ENCODE data around the gene ZG16.
A peak's percentile ranks its signal among the peaks of the same experiment; 100 is the strongest.
"Not testable (repeated sequence)": the region's sequence is repeated elsewhere in the genome, so short reads cannot be mapped to it uniquely, and the experiment has no call there.

ZG16 gene, protein sequence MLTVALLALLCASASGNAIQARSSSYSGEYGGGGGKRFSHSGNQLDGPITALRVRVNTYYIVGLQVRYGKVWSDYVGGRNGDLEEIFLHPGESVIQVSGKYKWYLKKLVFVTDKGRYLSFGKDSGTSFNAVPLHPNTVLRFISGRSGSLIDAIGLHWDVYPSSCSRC

DNA sequence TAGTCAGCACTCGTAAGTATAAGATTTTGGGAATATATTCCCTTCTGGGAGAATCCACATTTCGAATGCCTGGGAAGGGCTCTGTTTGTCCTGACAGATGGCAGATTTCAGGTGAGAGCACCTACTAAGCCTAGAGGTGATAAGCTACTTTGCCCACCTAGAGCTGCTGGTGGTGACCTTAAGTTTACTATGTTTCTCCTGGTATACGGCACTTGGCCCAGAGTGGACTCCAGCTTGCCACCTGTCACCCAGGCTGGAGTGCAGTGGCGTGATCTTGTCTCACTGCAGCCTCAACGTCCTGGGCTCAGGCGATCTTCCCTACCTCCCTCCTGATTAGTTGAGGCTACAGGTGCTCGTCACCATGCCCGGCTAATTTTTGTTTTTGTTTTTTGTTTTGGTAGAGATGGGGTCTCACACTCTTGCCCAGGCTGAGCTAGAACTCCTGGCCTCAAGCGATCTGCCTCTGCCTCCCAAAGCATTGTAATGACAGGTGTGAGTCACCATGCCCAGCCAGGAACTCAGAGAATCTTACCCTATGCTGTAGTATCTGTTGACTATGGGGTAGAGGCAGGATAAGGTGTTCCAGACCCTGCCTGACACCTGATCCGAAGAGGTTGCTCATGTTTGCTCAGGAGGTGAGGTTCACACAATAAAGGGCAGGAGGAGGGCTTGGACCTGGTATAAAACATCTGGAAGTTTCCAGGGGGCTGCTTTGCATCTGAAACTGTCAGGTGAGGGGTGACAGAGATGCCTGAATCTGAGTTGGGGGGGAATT lies at the start of gene ZG16:
Gene ZG16 (plus strand): TSS at position 681 of the 775 bp plus-strand sequence. CDS start 1,011 bp downstream, outside the sequence.
- Histone ChIP-seq H3K79me2 (ENCODE audit: low read length) (no peaks in the 10 kb centered on the region), H3K4me1 (ENCODE audit: low read length) (no peaks in the 10 kb centered on the region), H2AFZ (ENCODE audit: low read depth, low read length) (no peak within 1 kb of the TSS), H3K4me3 (ENCODE audit: low read length) (no peak within 1 kb of the TSS), H3K27ac (ENCODE audit: low read length) (no peak within 1 kb of the TSS), H3K36me3 (replicated peaks; ENCODE audit: low read depth, low read length) (no peaks in the 10 kb centered on the region), H3K9ac (ENCODE audit: low read length) (no peak within 1 kb of the TSS), H3K4me2 (ENCODE audit: low read length) (no peak within 1 kb of the TSS), H3K9me3 (ENCODE audit: insufficient read depth, low read length) (no peaks in the 10 kb centered on the region), H3K27me3 (ENCODE audit: low read depth, low read length) (peaks cover 19% of the 10 kb centered on the region), H4K20me1 (ENCODE audit: insufficient read depth, low read length) (no peaks in the 10 kb centered on the region)
- TF ChIP-seq, protein P1, sequence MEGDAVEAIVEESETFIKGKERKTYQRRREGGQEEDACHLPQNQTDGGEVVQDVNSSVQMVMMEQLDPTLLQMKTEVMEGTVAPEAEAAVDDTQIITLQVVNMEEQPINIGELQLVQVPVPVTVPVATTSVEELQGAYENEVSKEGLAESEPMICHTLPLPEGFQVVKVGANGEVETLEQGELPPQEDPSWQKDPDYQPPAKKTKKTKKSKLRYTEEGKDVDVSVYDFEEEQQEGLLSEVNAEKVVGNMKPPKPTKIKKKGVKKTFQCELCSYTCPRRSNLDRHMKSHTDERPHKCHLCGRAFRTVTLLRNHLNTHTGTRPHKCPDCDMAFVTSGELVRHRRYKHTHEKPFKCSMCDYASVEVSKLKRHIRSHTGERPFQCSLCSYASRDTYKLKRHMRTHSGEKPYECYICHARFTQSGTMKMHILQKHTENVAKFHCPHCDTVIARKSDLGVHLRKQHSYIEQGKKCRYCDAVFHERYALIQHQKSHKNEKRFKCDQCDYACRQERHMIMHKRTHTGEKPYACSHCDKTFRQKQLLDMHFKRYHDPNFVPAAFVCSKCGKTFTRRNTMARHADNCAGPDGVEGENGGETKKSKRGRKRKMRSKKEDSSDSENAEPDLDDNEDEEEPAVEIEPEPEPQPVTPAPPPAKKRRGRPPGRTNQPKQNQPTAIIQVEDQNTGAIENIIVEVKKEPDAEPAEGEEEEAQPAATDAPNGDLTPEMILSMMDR (IDR thresholded peaks at IDR 0.05; ENCODE audit: low read depth, low read length): no peak
- TF ChIP-seq EZH2phosphoT487 (IDR thresholded peaks at IDR 0.05; ENCODE audit: low read depth): no peak

DNA sequence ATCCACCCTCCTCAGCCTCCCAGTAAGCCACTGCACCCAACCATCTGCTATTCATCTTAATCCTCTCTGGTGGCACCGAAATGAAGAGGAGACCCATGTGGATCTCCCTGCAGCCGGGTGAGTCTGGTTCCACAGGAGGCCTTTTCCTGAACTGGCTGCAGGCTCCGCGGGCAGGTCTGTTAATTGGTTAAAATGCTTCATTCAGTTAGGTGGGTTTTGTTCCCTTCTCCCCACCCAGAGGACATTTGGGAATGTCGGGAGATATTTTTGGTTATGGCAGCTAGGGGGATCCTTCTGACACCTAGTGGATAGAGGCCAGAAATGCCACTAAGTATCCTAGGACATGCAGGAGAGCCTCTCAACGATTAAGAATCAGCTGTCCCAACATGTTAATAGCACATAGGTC lies 48.9 kb upstream of the ZG16 start:
- Histone ChIP-seq H3K4me2 (ENCODE audit: low read length) (no peak overlapping the region), H2AFZ (ENCODE audit: low read depth, low read length) (no peak overlapping the region), H3K27ac (ENCODE audit: low read length) (no peak overlapping the region), H3K9ac (ENCODE audit: low read length) (no peak overlapping the region), H3K27me3 (ENCODE audit: low read depth, low read length) (peaks cover 4% of the 10 kb centered on the region; the same call in 1 of the 2 replicates), H4K20me1 (ENCODE audit: insufficient read depth, low read length) (no peaks in the 10 kb centered on the region), H3K9me3 (ENCODE audit: insufficient read depth, low read length) (no peaks in the 10 kb centered on the region), H3K36me3 (replicated peaks; ENCODE audit: low read depth, low read length) (no peaks in the 10 kb centered on the region), H3K79me2 (ENCODE audit: low read length) (no peaks in the 10 kb centered on the region), H3K4me1 (ENCODE audit: low read length) (peaks cover 19% of the 10 kb centered on the region), H3K4me3 (ENCODE audit: low read length) (no peak overlapping the region)
- TF ChIP-seq, protein P1 (IDR thresholded peaks at IDR 0.05; ENCODE audit: low read depth, low read length): peak; percentile 59
- TF ChIP-seq EZH2phosphoT487 (IDR thresholded peaks at IDR 0.05; ENCODE audit: low read depth): no peak

DNA sequence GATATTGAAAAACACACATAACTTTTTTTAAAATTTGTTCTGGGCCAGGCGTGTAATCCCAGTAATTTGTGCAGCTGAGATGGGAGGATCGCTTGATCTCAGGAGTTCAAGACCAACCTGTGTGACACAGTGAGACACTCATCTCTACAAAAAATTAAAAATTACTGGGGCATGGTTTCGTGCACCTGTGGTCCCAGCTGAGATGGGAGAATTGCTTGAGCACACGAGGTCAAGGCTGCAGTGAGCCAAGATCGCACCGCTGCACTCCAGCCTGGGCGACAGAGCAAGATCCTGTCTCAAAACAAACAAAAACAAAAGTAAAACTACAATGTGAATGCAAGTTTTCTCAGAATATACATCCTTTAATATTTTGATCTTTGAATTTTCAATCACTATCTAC lies 47.4 kb upstream of the ZG16 start:
- no peak overlapping the region for H3K4me3 ChIP-seq (ENCODE audit: low read length)
- H3K27me3 ChIP-seq (ENCODE audit: low read depth, low read length): peaks cover 4% of the 10 kb centered on the region; the same call in 1 of the 2 replicates
- no peaks in the 10 kb centered on the region for H4K20me1 ChIP-seq (ENCODE audit: insufficient read depth, low read length)
- no peak overlapping the region for H3K9ac ChIP-seq (ENCODE audit: low read length)
- no peaks in the 10 kb centered on the region for H3K79me2 ChIP-seq (ENCODE audit: low read length)
- peaks cover 19% of the 10 kb centered on the region for H3K4me1 ChIP-seq (ENCODE audit: low read length)
- no peaks in the 10 kb centered on the region for H3K9me3 ChIP-seq (ENCODE audit: insufficient read depth, low read length)
- H3K27ac ChIP-seq (ENCODE audit: low read length): no peak overlapping the region
- TF ChIP-seq EZH2phosphoT487 (IDR thresholded peaks at IDR 0.05; ENCODE audit: low read depth): no peak
- TF ChIP-seq, protein P1 (IDR thresholded peaks at IDR 0.05; ENCODE audit: low read depth, low read length): no peak
- H2AFZ ChIP-seq (ENCODE audit: low read depth, low read length): no peak overlapping the region
- H3K4me2 ChIP-seq (ENCODE audit: low read length): peak overlapping the region; percentile 21; the same call in 1 of the 2 replicates
- no peaks in the 10 kb centered on the region for H3K36me3 ChIP-seq (replicated peaks; ENCODE audit: low read depth, low read length)

DNA sequence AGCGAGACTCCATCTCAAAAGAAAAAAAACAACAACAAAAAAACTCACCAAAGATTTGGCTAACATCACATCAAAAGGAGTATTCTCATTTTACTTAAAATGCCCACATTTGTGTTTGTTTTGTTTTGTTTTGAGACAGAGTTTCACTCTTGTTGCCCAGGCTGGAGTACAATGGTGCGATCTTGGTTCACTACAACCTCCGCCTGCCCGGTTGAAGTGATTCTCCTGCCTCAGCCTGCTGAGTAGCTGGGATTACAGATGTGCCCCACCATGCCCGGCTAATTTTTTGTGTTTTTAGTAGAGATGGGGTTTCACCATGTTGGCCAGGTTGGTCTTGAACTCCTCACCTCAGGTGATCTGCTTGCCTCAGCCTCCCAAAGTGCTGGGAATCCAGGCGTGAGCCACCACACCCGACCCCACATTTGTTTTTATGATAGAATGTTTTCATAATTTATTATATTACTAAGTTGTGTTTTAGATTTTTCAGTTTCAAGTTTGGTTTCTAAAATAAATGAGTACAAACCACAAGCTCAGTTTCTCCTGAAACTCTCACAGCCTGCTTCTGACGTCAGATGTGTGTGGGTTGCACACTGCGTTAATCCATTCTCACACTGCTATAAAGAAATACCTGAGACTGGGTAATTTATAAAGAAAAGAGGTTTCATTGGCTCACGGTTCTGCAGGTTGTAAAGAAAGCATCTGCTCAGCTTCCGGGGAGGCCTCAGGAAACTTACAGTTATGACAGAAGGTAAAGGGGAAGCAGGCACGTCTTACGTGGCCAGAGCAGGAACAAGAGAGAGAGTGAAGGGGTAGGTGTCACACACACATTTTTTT lies 46.1 kb upstream of the ZG16 start:
- Histone ChIP-seq H3K4me1 (ENCODE audit: low read length) (peaks cover 19% of the 10 kb centered on the region), H3K27ac (ENCODE audit: low read length) (peak overlapping the region; percentile 45), H3K4me2 (ENCODE audit: low read length) (peak overlapping the region; percentile 32; the same call in 1 of the 2 replicates), H2AFZ (ENCODE audit: low read depth, low read length) (0 out of 2 replicates have a peak overlapping the region, but pooled peaks have one; percentile 52)
- H3K36me3 ChIP-seq (replicated peaks; ENCODE audit: low read depth, low read length); H3K4me3 ChIP-seq (ENCODE audit: low read length); H3K9ac ChIP-seq (ENCODE audit: low read length); H4K20me1 ChIP-seq (ENCODE audit: insufficient read depth, low read length); H3K9me3 ChIP-seq (ENCODE audit: insufficient read depth, low read length); H3K27me3 ChIP-seq (ENCODE audit: low read depth, low read length); H3K79me2 ChIP-seq (ENCODE audit: low read length): not testable (repeated sequence)
